AG04450 (cell line): ENCODE data around the gene SERP2. TPM values are rescaled to one million over a fixed set of nuclear protein-coding genes. Genes with fewer than 3 reads are reported as not detected.

Experiments
- CTCF ChIA-PET: fragments of 300-600, 350-600 bp; formaldehyde crosslinking; extraction: SDS; loops from one replicate; lab custom pipeline; 2022; ENCODE audit warnings: antibody characterized with exemption, inconsistent platforms; lab: Charles Lee
- POLR2A ChIA-PET: fragments of 350-600 bp; formaldehyde crosslinking; extraction: SDS; loops from one replicate; lab custom pipeline; 2021; ENCODE audit warnings: antibody characterized with exemption, inconsistent platforms; lab: Yijun Ruan, JAX
- DNase-seq: peaks from one replicate; pipeline ENCODE4 v3.0.0-alpha.2; 2011; ENCODE audit warnings: low read depth, low spot score
- H3K27ac ChIP-seq: one replicate; pipeline ENCODE4 v1.5.1; 2012; ENCODE audit warnings: low read depth, low read length, control low read depth
- H3K27me3 ChIP-seq: one replicate; pipeline ENCODE4 v1.6.0; 2012; ENCODE audit warnings: low read length; ENCODE audit not compliant: control insufficient read depth, insufficient read depth
- H3K4me3 ChIP-seq: 2 replicates; pipeline ENCODE4 v1.5.1; 2011; ENCODE audit warnings: mild to moderate bottlenecking, low read depth, low read length, control low read depth
- H3K9me3 ChIP-seq: 2 replicates; pipeline ENCODE4 v1.5.1; 2012; ENCODE audit warnings: low read length; ENCODE audit not compliant: control insufficient read depth, insufficient read depth
- polyA plus RNA-seq: library from polyadenylated mRNA; depleted of rRNA; stranded (reverse); fragments of >200 nt; gene quantifications from 2 replicates; pipeline ENCODE4 v1.2.3, GENCODE V29; 2011
- TF ChIP-seq, protein P1 (sequence below): IDR thresholded peaks from 2 replicates; pipeline ENCODE4 v1.5.1; 2011; ENCODE audit warnings: low read depth, low read length, control low read depth, inconsistent platforms

Gene SERP2
- polyA plus RNA-seq, 1 experiment, result 5.0 TPM

DNA sequence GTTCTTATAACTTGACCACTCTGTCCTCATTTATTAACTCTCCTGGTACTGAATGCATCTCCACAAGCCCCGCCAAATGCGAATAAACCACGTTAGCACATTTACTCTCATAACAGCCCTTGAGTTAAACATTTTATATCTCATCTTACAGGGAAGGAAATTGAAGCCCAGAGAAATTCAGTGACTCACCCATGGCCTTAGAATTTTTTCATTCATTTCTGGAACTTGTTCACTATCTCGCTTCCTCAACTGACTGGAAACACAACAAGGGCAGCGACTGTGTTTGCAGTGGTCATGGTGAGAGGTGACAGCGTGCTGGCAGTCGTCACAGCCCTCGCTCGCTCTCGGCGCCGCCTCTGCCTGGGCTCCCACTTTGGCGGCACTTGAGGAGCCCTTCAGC is 39.5 kb downstream of the SERP2 start:
- ChIA-PET POLR2A (no interaction called here), CTCF (no interaction called here)
- Histone ChIP-seq H3K27ac (no peak overlapping the region), H3K4me3 (no peak overlapping the region), H3K9me3 (peaks cover 10% of the 10 kb centered on the region; the same call in 1 of the 2 replicates), H3K27me3 (peaks cover 4% of the 10 kb centered on the region)
- TF ChIP-seq, protein P1, sequence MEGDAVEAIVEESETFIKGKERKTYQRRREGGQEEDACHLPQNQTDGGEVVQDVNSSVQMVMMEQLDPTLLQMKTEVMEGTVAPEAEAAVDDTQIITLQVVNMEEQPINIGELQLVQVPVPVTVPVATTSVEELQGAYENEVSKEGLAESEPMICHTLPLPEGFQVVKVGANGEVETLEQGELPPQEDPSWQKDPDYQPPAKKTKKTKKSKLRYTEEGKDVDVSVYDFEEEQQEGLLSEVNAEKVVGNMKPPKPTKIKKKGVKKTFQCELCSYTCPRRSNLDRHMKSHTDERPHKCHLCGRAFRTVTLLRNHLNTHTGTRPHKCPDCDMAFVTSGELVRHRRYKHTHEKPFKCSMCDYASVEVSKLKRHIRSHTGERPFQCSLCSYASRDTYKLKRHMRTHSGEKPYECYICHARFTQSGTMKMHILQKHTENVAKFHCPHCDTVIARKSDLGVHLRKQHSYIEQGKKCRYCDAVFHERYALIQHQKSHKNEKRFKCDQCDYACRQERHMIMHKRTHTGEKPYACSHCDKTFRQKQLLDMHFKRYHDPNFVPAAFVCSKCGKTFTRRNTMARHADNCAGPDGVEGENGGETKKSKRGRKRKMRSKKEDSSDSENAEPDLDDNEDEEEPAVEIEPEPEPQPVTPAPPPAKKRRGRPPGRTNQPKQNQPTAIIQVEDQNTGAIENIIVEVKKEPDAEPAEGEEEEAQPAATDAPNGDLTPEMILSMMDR, result no peak
- DNase-seq, result no peak

DNA sequence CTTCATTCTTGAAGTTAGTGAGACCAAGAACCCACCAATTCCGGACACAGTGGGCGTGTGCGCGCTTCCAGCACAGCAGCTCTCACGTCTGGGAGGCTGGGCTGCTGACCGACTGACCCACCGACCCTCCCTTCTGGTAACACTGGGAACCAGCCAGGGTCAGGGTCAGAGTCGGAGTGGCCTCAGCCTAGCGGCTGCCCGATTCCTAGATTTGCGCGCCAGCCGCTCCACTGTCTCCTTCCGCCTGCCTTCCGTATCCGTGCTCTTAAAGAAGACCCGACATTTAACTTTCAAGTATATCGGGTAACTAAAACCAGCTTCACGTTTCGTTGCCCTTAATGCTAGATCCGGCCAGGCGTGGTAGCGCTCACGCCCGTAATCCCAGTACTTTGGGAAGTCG is 41.1 kb downstream of the SERP2 start:
- ChIA-PET CTCF (no interaction called here), POLR2A (interaction anchor here (0.9 kb wide), 1 partner anchor 20 kb away, joined by 3 read pairs; no protein-coding TSS in a partner anchor)

DNA sequence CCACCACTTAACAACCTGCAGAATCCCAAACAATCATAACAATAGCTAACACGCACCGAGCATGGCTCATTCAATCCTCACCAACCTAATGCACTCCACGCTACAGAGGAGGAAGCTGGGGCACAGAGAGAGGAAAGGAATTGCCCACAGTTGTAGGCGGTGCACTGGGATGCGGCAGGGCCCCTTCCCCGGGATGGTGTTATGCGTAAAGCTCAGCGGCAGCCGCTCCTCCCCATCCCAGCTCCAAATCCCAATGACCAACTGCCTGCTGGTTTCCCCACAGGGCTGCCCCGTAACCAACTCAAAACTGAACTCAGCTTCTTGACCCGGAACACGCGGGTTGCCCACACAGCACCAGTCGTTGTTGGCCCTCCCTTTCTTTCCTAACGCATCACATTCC is 42.2 kb downstream of the SERP2 start:
- POLR2A ChIA-PET, result no interaction called here
- TF ChIP-seq, protein P1, result no peak
- CTCF ChIA-PET, result no interaction called here
- no peak overlapping the region for H3K4me3 ChIP-seq
- DNase-seq, result no peak
- H3K9me3 ChIP-seq, result peaks cover 10% of the 10 kb centered on the region; the same call in 1 of the 2 replicates
- H3K27me3 ChIP-seq, result no peaks in the 10 kb centered on the region
- H3K27ac ChIP-seq, result no peak overlapping the region

More for the DNA sequence above, 41.1 kb downstream of the SERP2 start:
- H3K9me3 ChIP-seq, result peaks cover 10% of the 10 kb centered on the region; the same call in 1 of the 2 replicates
- peaks cover 2% of the 10 kb centered on the region for H3K27me3 ChIP-seq
- DNase-seq, result no peak
- no peak overlapping the region for H3K4me3 ChIP-seq
- TF ChIP-seq, protein P1, result no peak
- H3K27ac ChIP-seq, result no peak overlapping the region

DNA sequence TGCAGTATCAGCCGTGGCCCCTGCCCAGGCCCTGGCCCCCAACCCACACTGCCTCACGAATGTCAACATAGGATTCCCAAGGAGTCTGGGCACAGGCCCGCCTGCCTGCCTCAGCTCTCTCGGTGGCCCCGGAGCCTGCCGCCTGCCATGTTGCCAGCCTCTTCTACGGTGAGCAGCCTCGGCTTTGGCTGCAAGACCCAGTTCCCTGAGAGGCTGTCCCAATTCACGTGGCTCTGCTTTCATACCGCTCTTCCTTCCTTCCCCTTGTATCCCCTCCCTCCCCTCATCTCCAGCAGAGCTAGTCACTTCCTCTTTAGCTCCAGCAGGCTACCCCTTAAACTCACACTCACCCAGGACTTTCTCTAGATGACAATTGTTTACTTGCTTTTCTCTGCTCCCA is 42.7 kb downstream of the SERP2 start:
- no peak overlapping the region for H3K4me3 ChIP-seq
- H3K9me3 ChIP-seq, result peaks cover 10% of the 10 kb centered on the region; the same call in 1 of the 2 replicates
- H3K27ac ChIP-seq, result no peak overlapping the region
- ChIA-PET CTCF (no interaction called here), POLR2A (no interaction called here)
- TF ChIP-seq, protein P1, result no peak
- DNase-seq, result no peak
- no peaks in the 10 kb centered on the region for H3K27me3 ChIP-seq

DNA sequence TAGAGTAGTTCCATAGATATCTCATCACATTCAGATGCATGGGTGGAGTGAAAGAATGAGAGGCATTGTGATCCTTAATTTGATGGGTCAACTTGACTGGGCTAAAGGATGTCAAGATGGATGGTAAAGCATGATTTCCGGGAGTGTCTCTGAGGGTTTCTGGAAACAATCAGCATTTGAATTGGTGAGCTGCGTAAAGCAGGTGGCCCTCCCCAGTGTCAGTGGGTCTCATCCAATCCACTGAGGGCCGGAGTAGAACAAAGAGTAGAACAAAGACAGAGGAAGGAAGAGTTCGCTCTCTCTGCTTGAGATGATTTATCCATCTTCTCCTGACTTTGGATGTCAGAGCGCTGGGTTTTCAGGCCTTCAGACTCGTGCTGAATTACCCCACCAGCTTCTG is 43.1 kb downstream of the SERP2 start:
- peaks cover 3% of the 10 kb centered on the region for H3K27me3 ChIP-seq
- TF ChIP-seq, protein P1, result no peak
- no peak overlapping the region for H3K4me3 ChIP-seq
- ChIA-PET POLR2A (no interaction called here), CTCF (no interaction called here)
- H3K9me3 ChIP-seq, result peaks cover 10% of the 10 kb centered on the region; the same call in 1 of the 2 replicates
- DNase-seq, result no peak
- H3K27ac ChIP-seq, result no peak overlapping the region
